Astrocyte (in vitro differentiated cells and primary cell): Measurements from ENCODE around the gene SULT2A1. TPM values are rescaled to one million over a fixed set of nuclear protein-coding genes. Genes with fewer than 3 reads are reported as not detected.

Experiments
- DNase-seq: peaks from one replicate; pipeline ENCODE4 v3.0.0-alpha.2; 2010; ENCODE audit warnings: low read depth
- FAIRE-seq: peaks from 2 replicates; lab custom pipeline; 2011; peaks lifted over from hg19 to GRCh38; lab: Jason Lieb, UNC
- H2AFZ ChIP-seq: 2 replicates; pipeline ENCODE4 v1.6.0; 2012; ENCODE audit warnings: low read depth, low read length, inconsistent platforms
- H3K27ac ChIP-seq: 2 replicates; pipeline ENCODE4 v1.5.1; 2011; ENCODE audit warnings: low read depth, low read length, inconsistent platforms
- H3K27me3 ChIP-seq: 2 replicates; pipeline ENCODE4 v1.6.0; 2011; ENCODE audit warnings: low read length, inconsistent platforms; ENCODE audit not compliant: insufficient read depth
- H3K36me3 ChIP-seq: 2 replicates; pipeline ENCODE4 v1.5.1; 2011; ENCODE audit warnings: low read length, inconsistent platforms; ENCODE audit not compliant: insufficient read depth
- H3K4me1 ChIP-seq: 2 replicates; pipeline ENCODE4 v1.5.1; 2011; ENCODE audit warnings: low read length, inconsistent platforms; ENCODE audit not compliant: insufficient read depth
- H3K4me2 ChIP-seq: 2 replicates; pipeline ENCODE4 v1.6.0; 2012; ENCODE audit warnings: low read length, inconsistent platforms
- H3K4me3 ChIP-seq: 2 replicates; pipeline ENCODE4 v1.5.1; 2011; ENCODE audit warnings: low read depth, mild to moderate bottlenecking, low read length, inconsistent platforms; ENCODE audit not compliant: insufficient read depth
- H3K79me2 ChIP-seq: 2 replicates; pipeline ENCODE4 v1.6.0; 2012; ENCODE audit warnings: mild to moderate bottlenecking, low read length, inconsistent platforms; ENCODE audit not compliant: insufficient read depth
- H3K9ac ChIP-seq: 2 replicates; pipeline ENCODE4 v1.6.0; 2012; ENCODE audit warnings: mild to moderate bottlenecking, low read length, inconsistent platforms
- H3K9me3 ChIP-seq: 2 replicates; pipeline ENCODE4 v1.5.1; 2012; ENCODE audit warnings: low read depth, mild to moderate bottlenecking, low read length, inconsistent platforms; ENCODE audit not compliant: insufficient read depth
- H4K20me1 ChIP-seq: 2 replicates; pipeline ENCODE4 v1.6.0; 2012; ENCODE audit warnings: low read length, inconsistent platforms; ENCODE audit not compliant: insufficient read depth
- H3K27ac Mint-ChIP-seq: one replicate; pipeline ENCODE4 v1.8.0; 2021; ENCODE audit warnings: mild to moderate bottlenecking, mixed read lengths; ENCODE audit not compliant: unreplicated experiment
- H3K27me3 Mint-ChIP-seq: one replicate; pipeline ENCODE4 v1.8.0; 2021; ENCODE audit warnings: low read depth, mixed read lengths; ENCODE audit not compliant: unreplicated experiment
- H3K36me3 Mint-ChIP-seq: one replicate; pipeline ENCODE4 v1.8.0; 2021; ENCODE audit warnings: low read depth, mixed read lengths; ENCODE audit not compliant: unreplicated experiment
- H3K4me1 Mint-ChIP-seq: one replicate; pipeline ENCODE4 v1.8.0; 2021; ENCODE audit warnings: low read depth, mixed read lengths; ENCODE audit not compliant: unreplicated experiment
- H3K4me3 Mint-ChIP-seq: one replicate; pipeline ENCODE4 v1.8.0; 2021; ENCODE audit warnings: mild to moderate bottlenecking, moderate library complexity, mixed read lengths; ENCODE audit not compliant: unreplicated experiment
- H3K9me3 Mint-ChIP-seq: one replicate; pipeline ENCODE4 v1.8.0; 2021; ENCODE audit warnings: mild to moderate bottlenecking, mixed read lengths; ENCODE audit not compliant: unreplicated experiment
- EZH2 ChIP-seq: IDR thresholded peaks from 2 replicates; pipeline ENCODE4 v1.6.1; 2012; ENCODE audit warnings: mild to moderate bottlenecking, low read length, inconsistent platforms; ENCODE audit not compliant: insufficient read depth
- total RNA-seq: library from RNA; stranded (reverse); gene quantifications from 2 replicates; pipeline ENCODE4 v1.2.1, GENCODE V29; 2021
- TF ChIP-seq, protein P1 (sequence below): IDR thresholded peaks from 2 replicates; pipeline ENCODE4 v1.5.1; 2011; ENCODE audit warnings: low read depth, mild to moderate bottlenecking, inconsistent platforms, low read length, moderate library complexity; ENCODE audit not compliant: insufficient read depth

SULT2A1 gene
- total RNA-seq, 1 donor from 2014 or later, result not detected

DNA sequence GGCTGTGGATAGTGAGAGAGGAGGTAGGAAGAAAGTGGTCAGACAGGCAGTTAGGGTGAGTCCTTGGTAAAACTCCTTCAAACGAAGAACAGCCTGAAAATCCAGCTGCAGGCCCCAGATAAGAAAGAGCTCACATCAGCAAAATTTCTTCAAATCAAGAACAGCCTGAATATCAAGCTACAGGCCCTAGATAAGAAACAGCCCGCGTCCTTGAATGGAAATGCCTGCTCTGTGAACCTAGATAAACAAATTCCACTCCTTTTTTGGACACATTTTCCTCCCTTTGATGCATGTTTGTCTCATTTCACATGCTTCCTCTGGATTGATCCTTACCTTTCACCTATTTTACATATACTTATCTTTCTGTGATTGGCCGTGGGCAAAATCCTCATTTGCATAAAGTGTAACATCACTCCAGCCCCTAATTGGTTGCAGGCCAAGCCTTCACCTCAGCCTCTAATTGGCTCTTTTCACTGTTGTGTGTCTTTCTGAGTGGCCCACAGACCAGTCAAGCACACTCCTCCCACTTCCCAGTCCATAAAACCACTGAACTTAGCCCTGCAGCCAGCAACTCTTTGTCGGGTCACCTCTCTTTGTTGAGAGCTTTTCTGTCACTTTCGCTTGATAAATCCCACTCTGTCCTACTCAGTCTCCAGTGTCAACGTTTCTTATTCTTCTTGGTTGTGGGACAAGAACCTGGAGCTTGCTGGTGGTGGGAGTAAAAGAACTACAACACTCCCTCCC lies 6.0 kb upstream of the SULT2A1 start:
- FAIRE-seq, result no peak

DNA sequence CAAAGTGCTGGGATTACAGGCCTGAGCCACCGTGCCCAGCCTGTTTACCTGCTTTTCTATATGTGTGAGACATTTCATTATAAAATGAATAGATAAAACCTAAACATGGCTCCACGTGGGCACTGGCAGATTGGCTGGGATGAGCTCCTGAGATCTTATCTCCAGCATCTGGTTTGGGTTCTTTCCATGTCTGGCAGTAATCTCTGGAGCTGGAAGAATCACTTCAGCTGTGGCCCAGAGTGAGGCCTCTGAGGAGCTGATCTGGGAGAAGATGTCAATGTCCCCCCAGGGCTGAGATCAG lies 5.5 kb upstream of the SULT2A1 start:
- no peaks in the 10 kb centered on the region for H3K36me3 Mint-ChIP-seq
- Histone ChIP-seq H3K27ac (no peak overlapping the region), H3K9me3 (peaks cover 3% of the 10 kb centered on the region), H3K9ac (no peak overlapping the region), H3K4me1 (no peaks in the 10 kb centered on the region), H2AFZ (no peak overlapping the region), H3K4me2 (no peak overlapping the region), H4K20me1 (no peaks in the 10 kb centered on the region), H3K4me3 (no peak overlapping the region), H3K36me3 (no peaks in the 10 kb centered on the region), H3K27me3 (no peaks in the 10 kb centered on the region), H3K79me2 (no peaks in the 10 kb centered on the region)
- H3K4me3 Mint-ChIP-seq, result no peak overlapping the region
- H3K4me1 Mint-ChIP-seq, result no peaks in the 10 kb centered on the region
- no peaks in the 10 kb centered on the region for H3K27me3 Mint-ChIP-seq
- TF ChIP-seq EZH2, result no peak
- TF ChIP-seq, protein P1, sequence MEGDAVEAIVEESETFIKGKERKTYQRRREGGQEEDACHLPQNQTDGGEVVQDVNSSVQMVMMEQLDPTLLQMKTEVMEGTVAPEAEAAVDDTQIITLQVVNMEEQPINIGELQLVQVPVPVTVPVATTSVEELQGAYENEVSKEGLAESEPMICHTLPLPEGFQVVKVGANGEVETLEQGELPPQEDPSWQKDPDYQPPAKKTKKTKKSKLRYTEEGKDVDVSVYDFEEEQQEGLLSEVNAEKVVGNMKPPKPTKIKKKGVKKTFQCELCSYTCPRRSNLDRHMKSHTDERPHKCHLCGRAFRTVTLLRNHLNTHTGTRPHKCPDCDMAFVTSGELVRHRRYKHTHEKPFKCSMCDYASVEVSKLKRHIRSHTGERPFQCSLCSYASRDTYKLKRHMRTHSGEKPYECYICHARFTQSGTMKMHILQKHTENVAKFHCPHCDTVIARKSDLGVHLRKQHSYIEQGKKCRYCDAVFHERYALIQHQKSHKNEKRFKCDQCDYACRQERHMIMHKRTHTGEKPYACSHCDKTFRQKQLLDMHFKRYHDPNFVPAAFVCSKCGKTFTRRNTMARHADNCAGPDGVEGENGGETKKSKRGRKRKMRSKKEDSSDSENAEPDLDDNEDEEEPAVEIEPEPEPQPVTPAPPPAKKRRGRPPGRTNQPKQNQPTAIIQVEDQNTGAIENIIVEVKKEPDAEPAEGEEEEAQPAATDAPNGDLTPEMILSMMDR, result no peak
- DNase-seq (no peak), FAIRE-seq (no peak)
- peaks cover 4% of the 10 kb centered on the region for H3K9me3 Mint-ChIP-seq
- peak overlapping the region; percentile 43 for H3K27ac Mint-ChIP-seq

More for the DNA sequence above, 6.0 kb upstream of the SULT2A1 start:
- Mint-ChIP-seq H3K36me3 (no peaks in the 10 kb centered on the region), H3K4me3 (no peak overlapping the region), H3K27me3 (no peaks in the 10 kb centered on the region), H3K27ac (peak overlapping the region; percentile 43), H3K9me3 (peaks cover 4% of the 10 kb centered on the region), H3K4me1 (no peaks in the 10 kb centered on the region)
- TF ChIP-seq, protein P1, result no peak
- no peak for TF ChIP-seq EZH2
- H3K9ac ChIP-seq, result no peak overlapping the region
- no peak overlapping the region for H3K27ac ChIP-seq
- no peaks in the 10 kb centered on the region for H3K27me3 ChIP-seq
- H3K4me1 ChIP-seq, result no peaks in the 10 kb centered on the region
- H3K9me3 ChIP-seq, result peaks cover 3% of the 10 kb centered on the region
- no peaks in the 10 kb centered on the region for H3K36me3 ChIP-seq
- no peak overlapping the region for H2AFZ ChIP-seq
- no peak overlapping the region for H3K4me2 ChIP-seq
- peak; percentile 4 for DNase-seq
- no peak overlapping the region for H3K4me3 ChIP-seq
- H3K79me2 ChIP-seq, result no peaks in the 10 kb centered on the region
- no peaks in the 10 kb centered on the region for H4K20me1 ChIP-seq

GRCh38 chr19:47890865-47891621 lies 4.9 kb upstream of the SULT2A1 start:
- H2AFZ ChIP-seq, result no peak overlapping the region
- peaks cover 3% of the 10 kb centered on the region for H3K9me3 ChIP-seq
- no peaks in the 10 kb centered on the region for H3K27me3 ChIP-seq
- no peaks in the 10 kb centered on the region for H3K4me1 Mint-ChIP-seq
- DNase-seq (no peak), FAIRE-seq (no peak)
- H3K4me3 Mint-ChIP-seq, result no peak overlapping the region
- H3K36me3 Mint-ChIP-seq, result no peaks in the 10 kb centered on the region
- no peaks in the 10 kb centered on the region for H4K20me1 ChIP-seq
- H3K9me3 Mint-ChIP-seq, result peaks cover 4% of the 10 kb centered on the region
- H3K27ac Mint-ChIP-seq, result no peak overlapping the region
- no peak for TF ChIP-seq EZH2
- no peak overlapping the region for H3K27ac ChIP-seq
- no peaks in the 10 kb centered on the region for H3K4me1 ChIP-seq
- H3K36me3 ChIP-seq, result no peaks in the 10 kb centered on the region
- H3K4me3 ChIP-seq, result no peak overlapping the region
- H3K27me3 Mint-ChIP-seq, result no peaks in the 10 kb centered on the region
- H3K4me2 ChIP-seq, result no peak overlapping the region
- H3K79me2 ChIP-seq, result no peaks in the 10 kb centered on the region
- H3K9ac ChIP-seq, result no peak overlapping the region
